K562 (cell line): ENCODE measurements around the gene MTHFR.

Experiments used
- FOS ChIP-seq: IDR thresholded peaks from 3 replicates; pipeline ENCODE4 v1.6.1; 2011; ENCODE audit not compliant: insufficient read length; ENCODE audit errors: extremely low read depth
- FOXJ3 ChIP-seq: sonication (generic); formaldehyde crosslinking; IDR thresholded peaks from 2 replicates; pipeline ENCODE4 v1.4.0; 2020; ENCODE audit warnings: mild to moderate bottlenecking, missing genetic modification reagents
- PHF8 ChIP-seq: fragments of 200-600 bp; sonication (generic); IDR thresholded peaks from 2 replicates; pipeline ENCODE4 v1.6.1; 2012; ENCODE audit warnings: mixed run types, mild to moderate bottlenecking, inconsistent platforms, low read length, moderate library complexity, borderline replicate concordance
- RBBP5 ChIP-seq: fragments of 200-600 bp; sonication (generic); IDR thresholded peaks from 2 replicates; pipeline ENCODE4 v1.6.1; 2012; ENCODE audit warnings: borderline replicate concordance, mild to moderate bottlenecking, low read length, control low read depth, inconsistent platforms; ENCODE audit not compliant: insufficient read depth, poor library complexity, severe bottlenecking
- TAF1 ChIP-seq: IDR thresholded peaks from 2 replicates; pipeline ENCODE4 v1.6.1; 2011; ENCODE audit warnings: mild to moderate bottlenecking, low read length, moderate library complexity; ENCODE audit not compliant: insufficient read depth, control insufficient read depth, severe bottlenecking; ENCODE audit errors: extremely low read depth
- TBL1XR1 ChIP-seq, 2 experiments: IDR thresholded peaks; 2 replicates each; pipeline ENCODE4 v1.6.1; 2012; ENCODE audit warnings: improper control_type of control experiment in 2 of 2, low read length in 2 of 2, mild to moderate bottlenecking in 1 of 2
- ZFX ChIP-seq: sonication (generic); formaldehyde crosslinking; IDR thresholded peaks from 2 replicates; pipeline ENCODE4 v1.8.0; 2022; ENCODE audit warnings: mild to moderate bottlenecking, missing genetic modification reagents, moderate library complexity
- ZNF197 ChIP-seq: fragments of 200-800 bp; sonication (Bioruptor generic); IDR thresholded peaks from 2 replicates; pipeline ENCODE4 v1.6.1; 2016; ENCODE audit warnings: low read depth, missing genetic modification characterization, missing compliant biosample characterization
- ZNF263 ChIP-seq: sonication (generic); formaldehyde crosslinking; IDR thresholded peaks from 2 replicates; pipeline ENCODE4 v1.8.0; 2022; ENCODE audit warnings: mild to moderate bottlenecking, missing genetic modification reagents, borderline replicate concordance
- TF ChIP-seq, protein P1 (sequence below): sonication (generic); formaldehyde crosslinking; IDR thresholded peaks from 2 replicates; pipeline ENCODE4 v1.8.1; 2023; ENCODE audit warnings: mild to moderate bottlenecking, missing genetic modification reagents
- TF ChIP-seq, protein P2 (sequence below), 3 experiments: IDR thresholded peaks in 2 of 3; conservative IDR thresholded peaks in 1 of 3; 2 replicates each; pipeline ENCODE4 v1.5.1; 2011 to 2012; ENCODE audit warnings: low read length in 3 of 3, mild to moderate bottlenecking in 3 of 3, control low read depth in 2 of 3, improper control_type of control experiment in 1 of 3, inconsistent platforms in 1 of 3, low read depth in 1 of 3, mixed read lengths in 1 of 3, moderate library complexity in 1 of 3; ENCODE audit not compliant: insufficient read depth in 2 of 3

DNA sequence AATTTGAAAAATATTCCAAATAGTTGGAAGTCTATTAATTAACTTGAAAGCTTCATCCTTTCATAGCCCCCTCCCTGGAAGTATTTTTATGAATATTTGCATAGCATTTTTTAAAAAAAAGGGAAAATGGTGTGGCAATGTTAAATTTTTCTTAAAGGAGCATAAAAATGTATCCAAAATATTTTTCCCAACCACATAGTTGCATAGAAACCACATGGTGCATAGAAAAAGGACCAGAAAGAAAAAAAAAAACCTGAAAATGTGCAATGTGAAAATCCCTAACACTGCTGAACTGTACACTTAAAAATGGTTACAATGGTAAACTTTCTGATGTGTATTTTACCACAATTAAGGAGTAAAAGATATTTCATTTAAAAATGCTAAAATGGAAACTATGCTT lies 35.8 kb downstream of the MTHFR start:
- TF ChIP-seq RBBP5 (no peak), ZNF263 (CRISPR knock-in tag) (no peak), TBL1XR1 (IDR thresholded peaks at IDR 0.05; ENCODE audit: low read length in 2 of 2) (no peak), ZFX (CRISPR knock-in tag) (no peak), TAF1 (no peak), FOXJ3 (no peak), FOS (no peak), PHF8 (no peak), ZNF197 (CRISPR knock-in tag) (no peak)
- TF ChIP-seq, protein P1, sequence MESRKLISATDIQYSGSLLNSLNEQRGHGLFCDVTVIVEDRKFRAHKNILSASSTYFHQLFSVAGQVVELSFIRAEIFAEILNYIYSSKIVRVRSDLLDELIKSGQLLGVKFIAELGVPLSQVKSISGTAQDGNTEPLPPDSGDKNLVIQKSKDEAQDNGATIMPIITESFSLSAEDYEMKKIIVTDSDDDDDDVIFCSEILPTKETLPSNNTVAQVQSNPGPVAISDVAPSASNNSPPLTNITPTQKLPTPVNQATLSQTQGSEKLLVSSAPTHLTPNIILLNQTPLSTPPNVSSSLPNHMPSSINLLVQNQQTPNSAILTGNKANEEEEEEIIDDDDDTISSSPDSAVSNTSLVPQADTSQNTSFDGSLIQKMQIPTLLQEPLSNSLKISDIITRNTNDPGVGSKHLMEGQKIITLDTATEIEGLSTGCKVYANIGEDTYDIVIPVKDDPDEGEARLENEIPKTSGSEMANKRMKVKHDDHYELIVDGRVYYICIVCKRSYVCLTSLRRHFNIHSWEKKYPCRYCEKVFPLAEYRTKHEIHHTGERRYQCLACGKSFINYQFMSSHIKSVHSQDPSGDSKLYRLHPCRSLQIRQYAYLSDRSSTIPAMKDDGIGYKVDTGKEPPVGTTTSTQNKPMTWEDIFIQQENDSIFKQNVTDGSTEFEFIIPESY (CRISPR knock-in tag) = no peak
- TF ChIP-seq, protein P2, sequence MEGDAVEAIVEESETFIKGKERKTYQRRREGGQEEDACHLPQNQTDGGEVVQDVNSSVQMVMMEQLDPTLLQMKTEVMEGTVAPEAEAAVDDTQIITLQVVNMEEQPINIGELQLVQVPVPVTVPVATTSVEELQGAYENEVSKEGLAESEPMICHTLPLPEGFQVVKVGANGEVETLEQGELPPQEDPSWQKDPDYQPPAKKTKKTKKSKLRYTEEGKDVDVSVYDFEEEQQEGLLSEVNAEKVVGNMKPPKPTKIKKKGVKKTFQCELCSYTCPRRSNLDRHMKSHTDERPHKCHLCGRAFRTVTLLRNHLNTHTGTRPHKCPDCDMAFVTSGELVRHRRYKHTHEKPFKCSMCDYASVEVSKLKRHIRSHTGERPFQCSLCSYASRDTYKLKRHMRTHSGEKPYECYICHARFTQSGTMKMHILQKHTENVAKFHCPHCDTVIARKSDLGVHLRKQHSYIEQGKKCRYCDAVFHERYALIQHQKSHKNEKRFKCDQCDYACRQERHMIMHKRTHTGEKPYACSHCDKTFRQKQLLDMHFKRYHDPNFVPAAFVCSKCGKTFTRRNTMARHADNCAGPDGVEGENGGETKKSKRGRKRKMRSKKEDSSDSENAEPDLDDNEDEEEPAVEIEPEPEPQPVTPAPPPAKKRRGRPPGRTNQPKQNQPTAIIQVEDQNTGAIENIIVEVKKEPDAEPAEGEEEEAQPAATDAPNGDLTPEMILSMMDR (IDR thresholded peaks at IDR 0.05 in 2 of 3, conservative IDR thresholded peaks at IDR 0.05 in 1 of 3; ENCODE audit: insufficient read depth in 2 of 3, low read depth in 1 of 3, low read length in 3 of 3) = no peak
